ENCODE data around the gene NGB. TPM values are rescaled to one million over a fixed set of nuclear protein-coding genes. Genes with fewer than 3 reads are reported as not detected.

The NGB gene
- total and polyA plus RNA-seq, 9 of the 15 experiments (the other 6 are each of a cell fraction or from before 2014, with no cell fraction given) = not detected

DNA sequence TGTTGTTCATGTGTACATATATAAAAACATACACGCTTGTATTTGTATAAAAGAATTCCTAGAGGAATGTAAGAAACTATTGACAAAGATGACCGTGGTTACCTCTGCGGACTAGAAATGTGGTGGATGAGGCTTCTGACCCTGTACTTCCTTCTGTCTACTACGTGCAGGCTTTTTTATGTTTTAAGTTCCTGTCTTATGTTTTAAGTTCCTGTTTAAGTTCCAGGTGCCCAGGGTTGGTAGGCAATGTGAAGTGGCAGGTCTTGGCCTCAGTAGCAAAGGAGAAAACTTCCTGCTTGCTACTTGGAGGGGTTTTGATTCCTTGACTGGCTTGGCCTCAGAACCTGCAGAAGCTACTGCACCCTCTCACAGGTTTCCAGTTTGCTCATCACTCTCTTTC is 38.1 kb upstream of the NGB start:
- no peak for FAIRE-seq
- no TSS peak for BruUV-seq (replicated peaks)

More for the DNA sequence above, 38.1 kb upstream of the NGB start:
- H3K9ac ChIP-seq (ENCODE audit: insufficient read depth in 1 of 2, low read depth in 2 of 2, low read length in 2 of 2) = no peak overlapping the region
- no peak overlapping the region for H3K4me3 ChIP-seq
- H3K27me3 ChIP-seq (ENCODE audit: control insufficient read depth in 2 of 2, insufficient read depth in 2 of 2, low read length in 2 of 2) = no peaks in the 10 kb centered on the region
- TF ChIP-seq TOE1 (IDR thresholded peaks at IDR 0.05; ENCODE audit: borderline replicate concordance) (no peak), TOE1 (CRISPR knock-in tag; IDR thresholded peaks at IDR 0.05; ENCODE audit: borderline replicate concordance, low read depth) (no peak), POLR2H (tag; IDR thresholded peaks at IDR 0.05; ENCODE audit: low read depth) (no peak), SRSF7 (optimal IDR thresholded peaks at IDR 0.05; ENCODE audit: low read depth, low read length) (no peak), USF1 (CRISPR knock-in tag; IDR thresholded peaks at IDR 0.05) (no peak), ZNF586 (CRISPR knock-in tag; conservative IDR thresholded peaks at IDR 0.05) (no peak), STAT5B (CRISPR knock-in tag; IDR thresholded peaks at IDR 0.05) (no peak), TGIF2 (CRISPR knock-in tag; IDR thresholded peaks at IDR 0.05) (no peak)
- TF ChIP-seq, protein P1, sequence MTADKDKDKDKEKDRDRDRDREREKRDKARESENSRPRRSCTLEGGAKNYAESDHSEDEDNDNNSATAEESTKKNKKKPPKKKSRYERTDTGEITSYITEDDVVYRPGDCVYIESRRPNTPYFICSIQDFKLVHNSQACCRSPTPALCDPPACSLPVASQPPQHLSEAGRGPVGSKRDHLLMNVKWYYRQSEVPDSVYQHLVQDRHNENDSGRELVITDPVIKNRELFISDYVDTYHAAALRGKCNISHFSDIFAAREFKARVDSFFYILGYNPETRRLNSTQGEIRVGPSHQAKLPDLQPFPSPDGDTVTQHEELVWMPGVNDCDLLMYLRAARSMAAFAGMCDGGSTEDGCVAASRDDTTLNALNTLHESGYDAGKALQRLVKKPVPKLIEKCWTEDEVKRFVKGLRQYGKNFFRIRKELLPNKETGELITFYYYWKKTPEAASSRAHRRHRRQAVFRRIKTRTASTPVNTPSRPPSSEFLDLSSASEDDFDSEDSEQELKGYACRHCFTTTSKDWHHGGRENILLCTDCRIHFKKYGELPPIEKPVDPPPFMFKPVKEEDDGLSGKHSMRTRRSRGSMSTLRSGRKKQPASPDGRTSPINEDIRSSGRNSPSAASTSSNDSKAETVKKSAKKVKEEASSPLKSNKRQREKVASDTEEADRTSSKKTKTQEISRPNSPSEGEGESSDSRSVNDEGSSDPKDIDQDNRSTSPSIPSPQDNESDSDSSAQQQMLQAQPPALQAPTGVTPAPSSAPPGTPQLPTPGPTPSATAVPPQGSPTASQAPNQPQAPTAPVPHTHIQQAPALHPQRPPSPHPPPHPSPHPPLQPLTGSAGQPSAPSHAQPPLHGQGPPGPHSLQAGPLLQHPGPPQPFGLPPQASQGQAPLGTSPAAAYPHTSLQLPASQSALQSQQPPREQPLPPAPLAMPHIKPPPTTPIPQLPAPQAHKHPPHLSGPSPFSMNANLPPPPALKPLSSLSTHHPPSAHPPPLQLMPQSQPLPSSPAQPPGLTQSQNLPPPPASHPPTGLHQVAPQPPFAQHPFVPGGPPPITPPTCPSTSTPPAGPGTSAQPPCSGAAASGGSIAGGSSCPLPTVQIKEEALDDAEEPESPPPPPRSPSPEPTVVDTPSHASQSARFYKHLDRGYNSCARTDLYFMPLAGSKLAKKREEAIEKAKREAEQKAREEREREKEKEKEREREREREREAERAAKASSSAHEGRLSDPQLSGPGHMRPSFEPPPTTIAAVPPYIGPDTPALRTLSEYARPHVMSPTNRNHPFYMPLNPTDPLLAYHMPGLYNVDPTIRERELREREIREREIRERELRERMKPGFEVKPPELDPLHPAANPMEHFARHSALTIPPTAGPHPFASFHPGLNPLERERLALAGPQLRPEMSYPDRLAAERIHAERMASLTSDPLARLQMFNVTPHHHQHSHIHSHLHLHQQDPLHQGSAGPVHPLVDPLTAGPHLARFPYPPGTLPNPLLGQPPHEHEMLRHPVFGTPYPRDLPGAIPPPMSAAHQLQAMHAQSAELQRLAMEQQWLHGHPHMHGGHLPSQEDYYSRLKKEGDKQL (CRISPR knock-in tag; IDR thresholded peaks at IDR 0.05; ENCODE audit: borderline replicate concordance) = no peak
- TF ChIP-seq, protein P2, sequence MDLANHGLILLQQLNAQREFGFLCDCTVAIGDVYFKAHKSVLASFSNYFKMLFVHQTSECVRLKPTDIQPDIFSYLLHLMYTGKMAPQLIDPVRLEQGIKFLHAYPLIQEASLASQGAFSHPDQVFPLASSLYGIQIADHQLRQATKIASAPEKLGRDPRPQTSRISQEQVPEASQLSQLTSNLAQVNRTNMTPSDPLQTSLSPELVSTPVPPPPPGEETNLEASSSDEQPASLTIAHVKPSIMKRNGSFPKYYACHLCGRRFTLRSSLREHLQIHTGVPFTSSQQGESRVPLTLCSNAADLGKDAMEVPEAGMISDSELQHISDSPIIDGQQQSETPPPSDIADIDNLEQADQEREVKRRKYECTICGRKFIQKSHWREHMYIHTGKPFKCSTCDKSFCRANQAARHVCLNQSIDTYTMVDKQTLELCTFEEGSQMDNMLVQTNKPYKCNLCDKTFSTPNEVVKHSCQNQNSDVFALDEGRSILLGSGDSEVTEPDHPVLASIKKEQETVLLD (IDR thresholded peaks at IDR 0.05) = no peak
- H3K4me2 ChIP-seq (ENCODE audit: insufficient read depth, low read length) = no peak overlapping the region
- no peaks in the 10 kb centered on the region for H3K9me3 ChIP-seq (replicated peaks; ENCODE audit: control insufficient read depth, insufficient read depth, low read depth, low read length)
- no peaks in the 10 kb centered on the region for H4K20me1 ChIP-seq (replicated peaks; ENCODE audit: control insufficient read depth, insufficient read depth, low read length)
- peaks cover 10% of the 10 kb centered on the region; the same call in 1 of the 3 replicates for H3K36me3 ChIP-seq (ENCODE audit: control insufficient read depth, insufficient read depth, low read length)
- CTCF ChIA-PET (ENCODE audit: low intra/inter-chr PET ratio) = no interaction called here
- no peak for ATAC-seq
- H3K9me1 ChIP-seq (ENCODE audit: control insufficient read depth, insufficient read depth, low read length) = no peaks in the 10 kb centered on the region
- H3K4me1 ChIP-seq (replicated peaks in 1 of 2; ENCODE audit: control insufficient read depth in 2 of 2, insufficient read depth in 2 of 2, low read length in 2 of 2) = no peaks in the 10 kb centered on the region; a peak in 1 of 5 replicates
- POLR2A ChIA-PET = interaction anchor here (0.5 kb wide), 1 partner anchor 9 kb away, joined by 3 read pairs; no protein-coding TSS in a partner anchor
- 78% methylated on average over 4 of the region's 4 CpGs for WGBS (ENCODE audit: insufficient coverage, low coverage, missing lambda C conversion rate)
- intact Hi-C loops (cut with micrococcal nuclease) = no loop called here
- H3K79me2 ChIP-seq (ENCODE audit: control insufficient read depth, insufficient read depth, low read length) = no peaks in the 10 kb centered on the region
- no peak overlapping the region for H2AFZ ChIP-seq (ENCODE audit: low read depth, low read length)
- H3K27ac ChIP-seq (ENCODE audit: extremely low read depth, low read depth, low read length) = no peak overlapping the region
- in situ Hi-C loops (cut with MboI) = no loop called here
- no peak for DNase-seq (ENCODE audit: extremely low read depth in 1 of 4, low spot score in 3 of 4)
